GM21576 (cell line): ENCODE data around the gene UMODL1.

ENCODE experiments used
- ATAC-seq: cut with Tn5 transposase; IDR thresholded peaks from one replicate; pipeline ENCODE4 v1.9.1; 2021; ENCODE audit warnings: mild to moderate bottlenecking, moderate library complexity; ENCODE audit not compliant: unreplicated experiment

Gene UMODL1

GRCh38 chr21:42057851-42058437 lies 13.2 kb upstream of the UMODL1 start:
- no peak for ATAC-seq

- ATAC-seq: no peak
Measured at GRCh38 chr21:42058631-42059111, 12.4 kb upstream of the UMODL1 start.

- ATAC-seq: no peak
Measured at GRCh38 chr21:42059141-42059540, 12.0 kb upstream of the UMODL1 start.

GRCh38 chr21:42059721-42060120 lies 11.4 kb upstream of the UMODL1 start:
- ATAC-seq: no peak

- no peak for ATAC-seq
Measured at GRCh38 chr21:42060166-42060565, 11.0 kb upstream of the UMODL1 start.

- ATAC-seq: peak; percentile 43
Measured at GRCh38 chr21:42061195-42061985, 9.7 kb upstream of the UMODL1 start.

GRCh38 chr21:42061986-42062235 lies 9.2 kb upstream of the UMODL1 start:
- ATAC-seq: no peak

GRCh38 chr21:42062236-42063022 lies 8.7 kb upstream of the UMODL1 start:
- ATAC-seq: peak; percentile 41

GRCh38 chr21:42063191-42063570 lies 7.9 kb upstream of the UMODL1 start:
- peak; percentile 26 for ATAC-seq

- peak; percentile 42 for ATAC-seq
Measured at GRCh38 chr21:42063571-42064521, 7.3 kb upstream of the UMODL1 start.

GRCh38 chr21:42066521-42066920 lies 4.6 kb upstream of the UMODL1 start:
- ATAC-seq: no peak

- ATAC-seq: no peak
Measured at GRCh38 chr21:42067531-42068255, 3.4 kb upstream of the UMODL1 start.

- no peak for ATAC-seq
Measured at GRCh38 chr21:42068256-42068545, 2.9 kb upstream of the UMODL1 start.

GRCh38 chr21:42068592-42068991 lies 2.5 kb upstream of the UMODL1 start:
- no peak for ATAC-seq

- no peak for ATAC-seq
Measured at GRCh38 chr21:42069327-42069726, 1.8 kb upstream of the UMODL1 start.

GRCh38 chr21:42069843-42070242 lies 1.3 kb upstream of the UMODL1 start:
- no peak for ATAC-seq

GRCh38 chr21:42073145-42074099 lies 2.3 kb downstream of the UMODL1 start:
- ATAC-seq: no peak

- ATAC-seq: no peak
Measured at GRCh38 chr21:42075686-42076471, 4.8 kb downstream of the UMODL1 start.
